Ovary (tissue), 3 donors: ENCODE data around the gene PTMA.

ENCODE experiments used
- POLR2A ChIP-seq: fragments of 450-650 bp; IDR thresholded peaks from one replicate; pipeline ENCODE4 v1.6.1; 2017; ENCODE audit warnings: antibody characterized with exemption, mild to moderate bottlenecking, moderate library complexity
- TF ChIP-seq, protein P1 (sequence below), 3 donors: fragments of 450-650 bp in 2 of 3; fragments of 200-600 bp in 1 of 3; IDR thresholded peaks; one replicate each; pipeline versions ENCODE4 v1.5.1 to v1.8.0; 2016 to 2022; ENCODE audit warnings: antibody characterized with exemption in 3 of 3, mild to moderate bottlenecking in 1 of 3
- donor health status: DM: no; HTN: no; CAD: no.

DNA sequence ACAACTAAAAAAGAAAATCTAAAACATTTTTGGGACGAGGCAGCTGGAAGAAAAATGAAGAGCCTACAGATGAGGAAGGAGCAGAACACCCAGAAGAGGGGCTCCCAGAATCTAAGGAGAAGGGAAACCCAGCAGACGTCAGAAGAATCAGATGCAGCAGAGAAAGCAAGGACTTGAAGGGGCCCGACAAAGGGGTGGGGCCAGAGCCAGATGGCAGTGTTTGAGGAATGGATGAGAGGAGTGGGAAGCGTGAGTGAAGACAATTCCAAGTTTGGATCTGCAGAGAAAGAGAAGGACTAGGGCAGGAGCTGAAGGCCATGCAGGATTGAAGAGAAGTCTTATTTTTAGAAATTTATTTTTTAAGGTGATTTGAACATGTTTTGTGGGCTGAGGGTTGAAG, 19.3 kb downstream of the PTMA start:
- no peak for TF ChIP-seq POLR2A
- TF ChIP-seq, protein P1, sequence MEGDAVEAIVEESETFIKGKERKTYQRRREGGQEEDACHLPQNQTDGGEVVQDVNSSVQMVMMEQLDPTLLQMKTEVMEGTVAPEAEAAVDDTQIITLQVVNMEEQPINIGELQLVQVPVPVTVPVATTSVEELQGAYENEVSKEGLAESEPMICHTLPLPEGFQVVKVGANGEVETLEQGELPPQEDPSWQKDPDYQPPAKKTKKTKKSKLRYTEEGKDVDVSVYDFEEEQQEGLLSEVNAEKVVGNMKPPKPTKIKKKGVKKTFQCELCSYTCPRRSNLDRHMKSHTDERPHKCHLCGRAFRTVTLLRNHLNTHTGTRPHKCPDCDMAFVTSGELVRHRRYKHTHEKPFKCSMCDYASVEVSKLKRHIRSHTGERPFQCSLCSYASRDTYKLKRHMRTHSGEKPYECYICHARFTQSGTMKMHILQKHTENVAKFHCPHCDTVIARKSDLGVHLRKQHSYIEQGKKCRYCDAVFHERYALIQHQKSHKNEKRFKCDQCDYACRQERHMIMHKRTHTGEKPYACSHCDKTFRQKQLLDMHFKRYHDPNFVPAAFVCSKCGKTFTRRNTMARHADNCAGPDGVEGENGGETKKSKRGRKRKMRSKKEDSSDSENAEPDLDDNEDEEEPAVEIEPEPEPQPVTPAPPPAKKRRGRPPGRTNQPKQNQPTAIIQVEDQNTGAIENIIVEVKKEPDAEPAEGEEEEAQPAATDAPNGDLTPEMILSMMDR (IDR thresholded peaks at IDR 0.05): no peak
